Smooth muscle cell (in vitro differentiated cells): ENCODE results near the gene PNISR. TPM values are rescaled to one million over a fixed set of nuclear protein-coding genes. Genes with fewer than 3 reads are reported as not detected.
A peak's percentile ranks its signal among the peaks of the same experiment; 100 is the strongest.

Experiments used
- DNase-seq: peaks from one replicate; lab custom pipeline; 2025; ENCODE audit not compliant: unreplicated experiment; lab: John Stamatoyannopoulos, UW
- H2AFZ ChIP-seq: fragments of 200-600 bp; sonication (generic); 2 replicates; pipeline ENCODE4 v1.6.0; 2016; ENCODE audit warnings: antibody characterized with exemption, low read depth, mild to moderate bottlenecking
- H3F3A ChIP-seq: fragments of 200-600 bp; sonication (generic); 2 replicates; pipeline ENCODE4 v1.6.0; 2017; ENCODE audit warnings: antibody characterized with exemption, low read depth
- H3K27ac ChIP-seq: fragments of 200-600 bp; sonication (generic); 2 replicates; pipeline ENCODE4 v1.5.1; 2016; ENCODE audit warnings: low read depth, mild to moderate bottlenecking
- H3K27me3 ChIP-seq: fragments of 200-600 bp; sonication (generic); 2 replicates; pipeline ENCODE4 v1.6.1; 2016; ENCODE audit warnings: low read depth, mild to moderate bottlenecking
- H3K36me3 ChIP-seq: fragments of 200-600 bp; sonication (generic); 2 replicates; pipeline ENCODE4 v1.5.1; 2016; ENCODE audit warnings: low read depth
- H3K4me1 ChIP-seq: fragments of 200-600 bp; sonication (generic); 2 replicates; pipeline ENCODE4 v1.5.1; 2016; ENCODE audit warnings: low read depth
- H3K4me2 ChIP-seq: fragments of 200-600 bp; sonication (generic); 2 replicates; pipeline ENCODE4 v1.6.0; 2016; ENCODE audit warnings: mild to moderate bottlenecking
- H3K4me3 ChIP-seq: fragments of 200-600 bp; sonication (generic); 2 replicates; pipeline ENCODE4 v1.5.1; 2016; ENCODE audit warnings: mild to moderate bottlenecking
- H3K79me2 ChIP-seq: fragments of 200-600 bp; sonication (generic); 2 replicates; pipeline ENCODE4 v1.6.0; 2016; ENCODE audit warnings: low read depth, mild to moderate bottlenecking
- H3K9ac ChIP-seq: fragments of 200-600 bp; sonication (generic); 2 replicates; pipeline ENCODE4 v1.6.0; 2016; ENCODE audit warnings: low read depth
- H3K9me3 ChIP-seq: fragments of 200-600 bp; sonication (generic); replicated peaks from 2 replicates; pipeline ENCODE4 v1.5.1; 2016; ENCODE audit warnings: low read depth
- H4K20me1 ChIP-seq: fragments of 200-600 bp; sonication (generic); 2 replicates; pipeline ENCODE4 v1.6.0; 2016; ENCODE audit warnings: low read depth
- CTCF ChIP-seq: fragments of 200-600 bp; sonication (generic); IDR thresholded peaks from 2 replicates; pipeline ENCODE4 v1.5.1; 2017; ENCODE audit warnings: borderline replicate concordance, mild to moderate bottlenecking, antibody characterized with exemption; ENCODE audit not compliant: insufficient read depth, poor library complexity, severe bottlenecking
- WGBS: methylation state at CpG from one replicate; pipeline ENCODE4 v1.1.7; 2016; ENCODE audit warnings: low lambda C conversion rate; 5-methylcytosine and 5-hydroxymethylcytosine counted together
- polyA plus RNA-seq: library from polyadenylated mRNA; unstranded; fragments of >200 nt; fragmentation: Nextera tagmentation; extraction: Ambion mirVana; gene quantifications from 2 replicates; pipeline ENCODE4 v1.2.1, GENCODE V29; 2016
- total RNA-seq: library from RNA; depleted of rRNA; stranded (reverse); fragments of >200 nt; gene quantifications from 2 replicates; pipeline ENCODE4 v1.2.3, GENCODE V29; 2014

The PNISR gene
- total and polyA plus RNA-seq, 2 experiments from 2014 or later = 52.6 to 119 TPM

- no peak overlapping the region for H2AFZ ChIP-seq
- H3K27ac ChIP-seq = no peak overlapping the region
- no peaks in the 10 kb centered on the region for H3F3A ChIP-seq
- H3K9ac ChIP-seq = no peak overlapping the region
- no peaks in the 10 kb centered on the region for H3K79me2 ChIP-seq
- 71% methylated on average over 4 of the region's 4 CpGs for WGBS
- H3K4me3 ChIP-seq = no peak overlapping the region
- H3K9me3 ChIP-seq = no peaks in the 10 kb centered on the region
- H3K36me3 ChIP-seq = no peaks in the 10 kb centered on the region
- DNase-seq = no peak
- H4K20me1 ChIP-seq = no peaks in the 10 kb centered on the region
- H3K4me1 ChIP-seq = peaks cover 3% of the 10 kb centered on the region
- TF ChIP-seq CTCF = no peak
- peaks cover 23% of the 10 kb centered on the region for H3K27me3 ChIP-seq
- no peak overlapping the region for H3K4me2 ChIP-seq
Measured at GRCh38 chr6:99354983-99355382, 70.1 kb downstream of the PNISR start.

GRCh38 chr6:99353126-99353525 lies 72.0 kb downstream of the PNISR start:
- Histone ChIP-seq H3K9me3 (no peaks in the 10 kb centered on the region), H3K27ac (no peak overlapping the region), H3K79me2 (no peaks in the 10 kb centered on the region), H3K4me3 (no peak overlapping the region), H4K20me1 (no peaks in the 10 kb centered on the region), H3K27me3 (peaks cover 22% of the 10 kb centered on the region), H3F3A (no peaks in the 10 kb centered on the region), H2AFZ (no peak overlapping the region), H3K36me3 (no peaks in the 10 kb centered on the region), H3K4me2 (no peak overlapping the region), H3K9ac (no peak overlapping the region), H3K4me1 (peaks cover 13% of the 10 kb centered on the region)
- no peak for DNase-seq
- no peak for TF ChIP-seq CTCF
- WGBS = 78% methylated on average over 9 of the region's 9 CpGs

- no peaks in the 10 kb centered on the region for H4K20me1 ChIP-seq
- H3K9ac ChIP-seq = no peak overlapping the region
- no peak for TF ChIP-seq CTCF
- H3K36me3 ChIP-seq = no peaks in the 10 kb centered on the region
- H3F3A ChIP-seq = no peaks in the 10 kb centered on the region
- H3K9me3 ChIP-seq = no peaks in the 10 kb centered on the region
- peak overlapping the region; percentile 80 for H3K4me3 ChIP-seq
- H3K27ac ChIP-seq = no peak overlapping the region
- DNase-seq = no peak
- H2AFZ ChIP-seq = peak overlapping the region; percentile 99
- 54% methylated on average over 10 of the region's 10 CpGs for WGBS
- peaks cover 16% of the 10 kb centered on the region for H3K4me1 ChIP-seq
- no peaks in the 10 kb centered on the region for H3K79me2 ChIP-seq
- no peaks in the 10 kb centered on the region for H3K27me3 ChIP-seq
- H3K4me2 ChIP-seq = peak overlapping the region; percentile 97
Measured at GRCh38 chr6:99350573-99350972, 74.5 kb downstream of the PNISR start.

GRCh38 chr6:99349171-99350141 lies 75.7 kb downstream of the PNISR start, which contains the start of gene FAXC:
Gene FAXC (minus strand): TSS chr6:99349674. CDS start chr6:99349372, 302 bp downstream.
- TF ChIP-seq CTCF = no peak
- Histone ChIP-seq H3K4me2 (peak within 1 kb of the TSS; percentile 97), H3K27ac (no peak within 1 kb of the TSS), H3K36me3 (no peaks in the 10 kb centered on the region), H3K9ac (peak within 1 kb of the TSS; percentile 22), H3K79me2 (no peaks in the 10 kb centered on the region), H4K20me1 (no peaks in the 10 kb centered on the region), H3K4me3 (peak within 1 kb of the TSS; percentile 80), H3K27me3 (no peaks in the 10 kb centered on the region), H3F3A (no peaks in the 10 kb centered on the region), H3K4me1 (peaks cover 17% of the 10 kb centered on the region), H2AFZ (peak within 1 kb of the TSS; percentile 99), H3K9me3 (no peaks in the 10 kb centered on the region)
- no peak for DNase-seq
- WGBS = under 1% methylated on average over 64 of the region's 108 CpGs
